Right lobe of liver (tissue), 6 donors: Measurements from ENCODE around the gene NELL2. TPM values are rescaled to one million over a fixed set of nuclear protein-coding genes. Genes with fewer than 3 reads are reported as not detected.

Source experiments
- ATAC-seq, 4 donors: fragments of 200-7000 bp; cut with Tn5 transposase; one replicate each; pipeline ENCODE4 v1.9.1; 2020; ENCODE audit warnings: mild to moderate bottlenecking in 4 of 4, moderate library complexity in 4 of 4
- DNase-seq, 3 donors: peaks; one replicate each; pipeline ENCODE4 v3.0.0-alpha.2; 2020
- H3K27ac ChIP-seq, 3 donors: fragments of 200-600 bp; one replicate each; pipeline ENCODE4 v1.8.0; 2022
- H3K27me3 ChIP-seq, 2 donors: fragments of 200-600 bp; one replicate each; pipeline ENCODE4 v1.8.0; 2022
- H3K36me3 ChIP-seq, 4 donors: fragments of 200-600 bp; sonication (generic) in 1 of 4; one replicate each; pipeline versions ENCODE4 v1.5.1 to v1.8.0; 2017 to 2022; ENCODE audit warnings: control low read depth in 1 of 4
- H3K4me1 ChIP-seq, 4 donors: fragments of 200-600 bp; sonication (generic) in 1 of 4; one replicate each; pipeline versions ENCODE4 v1.5.1 to v1.8.0; 2017 to 2022; ENCODE audit warnings: control low read depth in 1 of 4
- H3K4me3 ChIP-seq, 3 donors: fragments of 200-600 bp; one replicate each; pipeline ENCODE4 v1.8.0; 2022
- H3K9me3 ChIP-seq, 4 donors: fragments of 200-600 bp; sonication (generic) in 1 of 4; one replicate each; pipeline versions ENCODE4 v1.5.1 to v1.8.0; 2017 to 2022; ENCODE audit warnings: control low read depth in 1 of 4
- POLR2A ChIP-seq: fragments of 450-650 bp; IDR thresholded peaks from one replicate; pipeline ENCODE4 v1.6.1; 2017; ENCODE audit warnings: antibody characterized with exemption, mild to moderate bottlenecking
- WGBS: methylation state at CpG from one replicate; pipeline ENCODE4 v1.1.6; 2018; ENCODE audit warnings: low coverage, low lambda C conversion rate; ENCODE audit not compliant: insufficient coverage; ENCODE audit errors: missing lambda C conversion rate; 5-methylcytosine and 5-hydroxymethylcytosine counted together
- intact Hi-C, 2 donors: fragments of 100-400 bp; cut with DNase I; formaldehyde crosslinking; loops; one replicate each; pipeline versions ENCODE4 v1.11.2 to v1.14.1; 2022
- total RNA-seq, 6 experiments: library from RNA; depleted of rRNA in 2 of 6; stranded (reverse); fragments of >200 nt in 2 of 6; fragmentation: NEBNext Ultra II Directional in 3 of 6; extraction: Animal tissue kit (Norgen Biotek cat#: 25700) in 3 of 6; gene quantifications; one replicate each; pipeline versions ENCODE4 v1.1.0 to v1.2.4, GENCODE V29; 2016 to 2023
- TF ChIP-seq, protein P1 (sequence below), 4 donors: fragments of 200-600 bp in 3 of 4; fragments of 450-650 bp in 1 of 4; IDR thresholded peaks; one replicate each; pipeline versions ENCODE4 v1.5.1 to v1.8.0; 2016 to 2022; ENCODE audit warnings: antibody characterized with exemption in 4 of 4, mild to moderate bottlenecking in 2 of 4
- donor health status: DM: no; HTN: yes; CAD: no.
- donor health status: DM: no; HTN: no; CAD: no.
- donor health status: DM: no; HTN: no; CAD: no.
- donor health status: DM: no; HTN: yes; CAD: no.
- donor health status: DM: no; HTN: yes; CAD: no.

The NELL2 gene
- total RNA-seq, 6 experiments from 2014 or later = 0.15 to 0.43 (median 0.43) TPM; not detected in 3

DNA sequence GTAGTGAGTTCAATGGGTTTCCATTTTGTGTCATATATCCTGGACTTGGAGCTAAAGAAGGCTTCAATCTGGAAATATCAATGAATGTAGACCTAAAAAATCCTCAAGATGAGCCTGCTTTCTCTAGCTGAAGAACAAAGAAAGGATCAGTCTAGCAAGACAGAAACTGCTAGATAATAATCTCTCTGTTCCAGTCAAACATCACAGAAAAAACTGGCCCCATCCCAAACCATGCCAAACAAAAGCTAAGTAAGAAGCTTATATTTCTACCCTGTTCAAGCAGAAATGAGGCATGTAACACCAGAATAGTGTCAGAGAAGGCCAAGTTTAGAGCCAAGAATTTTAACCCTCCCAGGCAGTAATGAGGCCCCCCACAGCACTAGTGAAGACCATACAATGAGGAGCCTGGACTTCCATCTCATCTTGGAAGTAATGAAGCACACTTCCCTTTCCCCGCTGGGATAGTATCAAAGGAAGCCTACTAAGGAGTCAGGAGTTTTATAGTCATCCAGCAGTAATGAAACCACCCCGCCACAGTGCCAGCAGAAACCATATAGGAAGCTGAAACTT lies 95.8 kb downstream of the NELL2 start:
- DNase-seq = no peak
- Histone ChIP-seq H3K27ac (no peak overlapping the region), H3K36me3 (no peaks in the 10 kb centered on the region), H3K9me3 (no peaks in the 10 kb centered on the region), H3K27me3 (no peaks in the 10 kb centered on the region), H3K4me3 (no peak overlapping the region), H3K4me1 (no peaks in the 10 kb centered on the region)
- no peak for TF ChIP-seq POLR2A
- TF ChIP-seq, protein P1, sequence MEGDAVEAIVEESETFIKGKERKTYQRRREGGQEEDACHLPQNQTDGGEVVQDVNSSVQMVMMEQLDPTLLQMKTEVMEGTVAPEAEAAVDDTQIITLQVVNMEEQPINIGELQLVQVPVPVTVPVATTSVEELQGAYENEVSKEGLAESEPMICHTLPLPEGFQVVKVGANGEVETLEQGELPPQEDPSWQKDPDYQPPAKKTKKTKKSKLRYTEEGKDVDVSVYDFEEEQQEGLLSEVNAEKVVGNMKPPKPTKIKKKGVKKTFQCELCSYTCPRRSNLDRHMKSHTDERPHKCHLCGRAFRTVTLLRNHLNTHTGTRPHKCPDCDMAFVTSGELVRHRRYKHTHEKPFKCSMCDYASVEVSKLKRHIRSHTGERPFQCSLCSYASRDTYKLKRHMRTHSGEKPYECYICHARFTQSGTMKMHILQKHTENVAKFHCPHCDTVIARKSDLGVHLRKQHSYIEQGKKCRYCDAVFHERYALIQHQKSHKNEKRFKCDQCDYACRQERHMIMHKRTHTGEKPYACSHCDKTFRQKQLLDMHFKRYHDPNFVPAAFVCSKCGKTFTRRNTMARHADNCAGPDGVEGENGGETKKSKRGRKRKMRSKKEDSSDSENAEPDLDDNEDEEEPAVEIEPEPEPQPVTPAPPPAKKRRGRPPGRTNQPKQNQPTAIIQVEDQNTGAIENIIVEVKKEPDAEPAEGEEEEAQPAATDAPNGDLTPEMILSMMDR (IDR thresholded peaks at IDR 0.05) = no peak
- no peak for ATAC-seq
- 76% methylated on average over 2 of the region's 2 CpGs for WGBS
- intact Hi-C loops = no loop called here

DNA sequence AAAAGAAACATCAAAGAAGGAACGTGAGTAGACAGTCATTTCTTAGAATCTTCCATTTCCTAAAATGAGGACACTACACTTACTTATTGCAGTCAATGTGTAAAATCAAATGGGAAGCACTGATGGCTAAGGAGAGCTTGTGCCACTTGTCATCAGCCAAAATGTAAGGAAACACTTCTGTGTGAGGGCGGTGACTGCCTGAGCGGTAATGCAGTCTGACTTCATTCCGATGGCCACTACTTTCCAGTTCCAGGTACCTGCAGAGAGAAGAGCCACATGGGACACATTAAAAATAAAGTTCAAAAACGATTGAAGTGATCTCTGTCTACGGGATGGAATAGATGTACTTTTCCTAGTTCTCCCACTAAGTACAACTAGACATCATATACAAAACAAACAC lies 96.3 kb downstream of the NELL2 start:
- no peaks in the 10 kb centered on the region for H3K9me3 ChIP-seq
- no peak for TF ChIP-seq POLR2A
- TF ChIP-seq, protein P1 (IDR thresholded peaks at IDR 0.05) = no peak
- WGBS = 61% methylated on average over 6 of the region's 6 CpGs
- DNase-seq (no peak), ATAC-seq (no peak)
- H3K36me3 ChIP-seq = no peaks in the 10 kb centered on the region
- no peaks in the 10 kb centered on the region for H3K27me3 ChIP-seq
- intact Hi-C loops = no loop called here
- no peak overlapping the region for H3K4me3 ChIP-seq
- no peaks in the 10 kb centered on the region for H3K4me1 ChIP-seq
- H3K27ac ChIP-seq = no peak overlapping the region

DNA sequence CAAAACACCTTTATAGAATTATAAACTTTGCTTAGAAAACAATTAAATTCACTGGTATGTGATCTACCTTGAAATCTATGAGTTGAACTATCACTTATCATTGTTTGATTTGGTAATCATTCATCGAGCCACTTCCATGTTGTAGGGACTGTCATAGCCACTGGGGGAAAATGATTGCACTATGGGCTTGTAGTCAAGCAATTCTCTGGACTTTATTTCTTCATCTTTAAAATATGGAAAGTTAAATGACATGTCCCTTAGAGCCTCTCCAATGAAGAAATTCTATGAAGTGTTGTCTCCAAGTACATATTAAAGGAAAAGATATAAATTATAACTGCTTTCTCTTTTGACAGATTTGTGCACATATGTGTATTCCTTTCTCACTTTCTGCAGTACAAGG lies 97.3 kb downstream of the NELL2 start:
- Histone ChIP-seq H3K27me3 (no peaks in the 10 kb centered on the region), H3K4me1 (no peaks in the 10 kb centered on the region), H3K9me3 (no peaks in the 10 kb centered on the region), H3K36me3 (no peaks in the 10 kb centered on the region), H3K27ac (no peak overlapping the region), H3K4me3 (no peak overlapping the region)
- WGBS = 67% methylated on average over 1 of the region's 1 CpG
- intact Hi-C loops = no loop called here
- DNase-seq = no peak
- TF ChIP-seq POLR2A = no peak
- TF ChIP-seq, protein P1 (IDR thresholded peaks at IDR 0.05) = no peak
- ATAC-seq = no peak

DNA sequence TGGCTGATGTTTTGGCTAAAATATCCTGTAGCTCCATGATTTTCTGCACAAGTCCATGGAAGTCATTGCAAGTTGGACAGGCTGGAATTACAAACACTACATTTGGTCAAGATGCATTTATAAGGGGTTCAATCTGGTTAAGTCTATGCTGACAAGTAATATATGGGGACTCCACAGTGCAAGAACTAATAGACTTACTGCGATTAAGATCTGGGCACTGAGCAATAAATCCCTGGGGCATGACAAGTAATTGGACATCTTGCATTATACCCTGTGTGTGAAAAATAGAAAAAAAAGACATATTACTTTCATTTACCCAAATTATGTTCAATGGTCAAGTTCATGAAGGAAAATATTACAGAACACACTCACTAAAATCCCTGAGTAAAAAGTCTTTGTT lies 99.1 kb downstream of the NELL2 start:
- H3K27ac ChIP-seq = no peak overlapping the region
- no peaks in the 10 kb centered on the region for H3K36me3 ChIP-seq
- no peaks in the 10 kb centered on the region for H3K9me3 ChIP-seq
- WGBS = 83% methylated on average over 1 of the region's 1 CpG
- no peak overlapping the region for H3K4me3 ChIP-seq
- TF ChIP-seq, protein P1 (IDR thresholded peaks at IDR 0.05) = no peak
- TF ChIP-seq POLR2A = no peak
- ATAC-seq (no peak), DNase-seq (no peak)
- intact Hi-C loops = no loop called here
- no peaks in the 10 kb centered on the region for H3K4me1 ChIP-seq
- H3K27me3 ChIP-seq = no peaks in the 10 kb centered on the region

DNA sequence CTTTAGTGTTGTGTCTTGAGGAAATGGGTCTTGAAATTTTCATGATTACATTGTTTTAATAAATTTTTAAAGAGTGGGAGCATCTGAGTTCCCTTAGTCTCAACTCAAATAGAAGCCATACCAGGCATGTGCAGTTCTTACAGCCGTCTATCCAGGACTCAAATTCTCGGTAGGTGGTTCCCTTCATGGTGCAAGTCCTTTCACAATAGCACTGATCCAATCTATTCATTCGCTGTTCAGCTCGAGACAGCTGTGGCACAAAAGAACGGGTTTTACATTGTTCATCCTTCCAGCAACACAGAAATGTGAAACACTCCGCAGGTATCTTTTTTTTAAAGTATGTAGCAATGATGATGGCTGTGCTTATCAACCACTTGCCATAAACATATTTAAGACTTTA lies 100.2 kb downstream of the NELL2 start:
- no peaks in the 10 kb centered on the region for H3K9me3 ChIP-seq
- H3K36me3 ChIP-seq = no peaks in the 10 kb centered on the region
- no peaks in the 10 kb centered on the region for H3K27me3 ChIP-seq
- no peak for TF ChIP-seq POLR2A
- TF ChIP-seq, protein P1 (IDR thresholded peaks at IDR 0.05) = no peak
- intact Hi-C loops = no loop called here
- no peak overlapping the region for H3K4me3 ChIP-seq
- H3K27ac ChIP-seq = no peak overlapping the region
- ATAC-seq (no peak), DNase-seq (no peak)
- WGBS = 68% methylated on average over 6 of the region's 6 CpGs
- H3K4me1 ChIP-seq = no peaks in the 10 kb centered on the region
